Muscle layer of colon (tissue), 2 donors: ENCODE results near the gene C9.
"Not testable (repeated sequence)": the region's sequence is repeated elsewhere in the genome, so short reads cannot be mapped to it uniquely, and the experiment has no call there.

Experiments
- H3K27ac ChIP-seq: one replicate; pipeline ENCODE4 v1.7.0; 2013; ENCODE audit warnings: low read depth, mild to moderate bottlenecking, low read length, moderate library complexity
- H3K27me3 ChIP-seq, 2 donors: one replicate each; pipeline ENCODE4 v1.7.0; 2013; ENCODE audit warnings: low read length in 2 of 2, mild to moderate bottlenecking in 2 of 2; ENCODE audit not compliant: insufficient read depth in 2 of 2, control insufficient read depth in 1 of 2
- H3K36me3 ChIP-seq: one replicate; pipeline ENCODE4 v1.7.0; 2013; ENCODE audit warnings: mild to moderate bottlenecking, low read length; ENCODE audit not compliant: insufficient read depth
- H3K4me1 ChIP-seq: one replicate; pipeline ENCODE4 v1.7.0; 2013; ENCODE audit warnings: mild to moderate bottlenecking, low read length; ENCODE audit not compliant: insufficient read depth
- H3K4me3 ChIP-seq, 2 donors: one replicate each; pipeline ENCODE4 v1.7.0; 2013; ENCODE audit warnings: low read length in 2 of 2, low read depth in 1 of 2, mild to moderate bottlenecking in 1 of 2, moderate library complexity in 1 of 2
- H3K9ac ChIP-seq: one replicate; pipeline ENCODE4 v1.7.0; 2013; ENCODE audit warnings: low read length
- H3K9me3 ChIP-seq: one replicate; pipeline ENCODE4 v1.7.0; 2013; ENCODE audit warnings: mild to moderate bottlenecking, low read length
- donor health status: abdominal sarcoma.
- donor health status: Adenocarcinoma of cecum.

The C9 gene

GRCh38 chr5:39275865-39276264 is 88.4 kb downstream of the C9 start:
- H3K4me3 ChIP-seq, H3K4me1 ChIP-seq, H3K27me3 ChIP-seq, H3K27ac ChIP-seq, H3K9ac ChIP-seq, H3K9me3 ChIP-seq, H3K36me3 ChIP-seq: not testable (repeated sequence)

GRCh38 chr5:39274398-39275085 is 89.8 kb downstream of the C9 start:
- no peaks in the 10 kb centered on the region for H3K9me3 ChIP-seq
- no peak overlapping the region for H3K27ac ChIP-seq
- no peak overlapping the region for H3K9ac ChIP-seq
- no peak overlapping the region for H3K4me3 ChIP-seq
- H3K27me3 ChIP-seq: no peaks in the 10 kb centered on the region
- no peaks in the 10 kb centered on the region for H3K36me3 ChIP-seq
- no peaks in the 10 kb centered on the region for H3K4me1 ChIP-seq

GRCh38 chr5:39273314-39273954 is 90.9 kb downstream of the C9 start:
- Histone ChIP-seq H3K9ac (no peak overlapping the region), H3K9me3 (no peaks in the 10 kb centered on the region), H3K4me1 (no peaks in the 10 kb centered on the region), H3K4me3 (no peak overlapping the region), H3K36me3 (no peaks in the 10 kb centered on the region), H3K27ac (no peak overlapping the region), H3K27me3 (no peaks in the 10 kb centered on the region)

- not testable (repeated sequence) for H3K27me3 ChIP-seq, H3K9ac ChIP-seq, H3K4me3 ChIP-seq, H3K27ac ChIP-seq, H3K4me1 ChIP-seq, H3K9me3 ChIP-seq, H3K36me3 ChIP-seq
These were observed 91.4 kb downstream of the C9 start for GRCh38 chr5:39272869-39273231.

GRCh38 chr5:39270225-39270848 is 94.0 kb downstream of the C9 start:
- no peaks in the 10 kb centered on the region for H3K27me3 ChIP-seq
- no peaks in the 10 kb centered on the region for H3K4me1 ChIP-seq
- no peak overlapping the region for H3K4me3 ChIP-seq
- H3K9me3 ChIP-seq: no peaks in the 10 kb centered on the region
- H3K9ac ChIP-seq: no peak overlapping the region
- H3K27ac ChIP-seq: no peak overlapping the region
- no peaks in the 10 kb centered on the region for H3K36me3 ChIP-seq

GRCh38 chr5:39267186-39267585 is 97.1 kb downstream of the C9 start:
- H3K4me1 ChIP-seq: no peaks in the 10 kb centered on the region
- no peaks in the 10 kb centered on the region for H3K27me3 ChIP-seq
- H3K9ac ChIP-seq: no peak overlapping the region
- no peak overlapping the region for H3K27ac ChIP-seq
- no peaks in the 10 kb centered on the region for H3K36me3 ChIP-seq
- no peak overlapping the region for H3K4me3 ChIP-seq
- no peaks in the 10 kb centered on the region for H3K9me3 ChIP-seq

- Histone ChIP-seq H3K9me3 (no peaks in the 10 kb centered on the region), H3K27ac (no peak overlapping the region), H3K9ac (no peak overlapping the region)
These were observed 97.9 kb downstream of the C9 start for GRCh38 chr5:39266442-39266841.

GRCh38 chr5:39264528-39264927 is 99.8 kb downstream of the C9 start:
- no peaks in the 10 kb centered on the region for H3K36me3 ChIP-seq
- H3K4me3 ChIP-seq: no peak overlapping the region
- H3K27ac ChIP-seq: no peak overlapping the region
- no peaks in the 10 kb centered on the region for H3K9me3 ChIP-seq
- no peaks in the 10 kb centered on the region for H3K4me1 ChIP-seq
- H3K9ac ChIP-seq: no peak overlapping the region
- H3K27me3 ChIP-seq: no peaks in the 10 kb centered on the region

More at GRCh38 chr5:39266442-39266841, 97.9 kb downstream of the C9 start:
- Histone ChIP-seq H3K36me3 (no peaks in the 10 kb centered on the region), H3K27me3 (no peaks in the 10 kb centered on the region), H3K4me1 (no peaks in the 10 kb centered on the region), H3K4me3 (no peak overlapping the region)

- Histone ChIP-seq H3K27ac (no peak overlapping the region), H3K4me1 (no peaks in the 10 kb centered on the region), H3K4me3 (no peak overlapping the region), H3K36me3 (no peaks in the 10 kb centered on the region), H3K9me3 (no peaks in the 10 kb centered on the region), H3K27me3 (no peaks in the 10 kb centered on the region), H3K9ac (no peak overlapping the region)
These were observed 101.3 kb downstream of the C9 start for GRCh38 chr5:39262981-39263380.

GRCh38 chr5:39260095-39260494 is 104.2 kb downstream of the C9 start:
- H3K9ac ChIP-seq: no peak overlapping the region

GRCh38 chr5:39257554-39257953 is 106.7 kb downstream of the C9 start:
- H3K9me3 ChIP-seq: no peaks in the 10 kb centered on the region
- no peak overlapping the region for H3K9ac ChIP-seq
- H3K27ac ChIP-seq: no peak overlapping the region
- H3K36me3 ChIP-seq: no peaks in the 10 kb centered on the region
- no peaks in the 10 kb centered on the region for H3K27me3 ChIP-seq
- H3K4me1 ChIP-seq: no peaks in the 10 kb centered on the region
- H3K4me3 ChIP-seq: no peak overlapping the region

More at GRCh38 chr5:39260095-39260494, 104.2 kb downstream of the C9 start:
- Histone ChIP-seq H3K27me3 (no peaks in the 10 kb centered on the region), H3K4me3 (no peak overlapping the region), H3K36me3 (no peaks in the 10 kb centered on the region), H3K27ac (no peak overlapping the region), H3K4me1 (no peaks in the 10 kb centered on the region), H3K9me3 (no peaks in the 10 kb centered on the region)
